ENCODE data around the gene DPEP2NB. TPM values are rescaled to one million over a fixed set of nuclear protein-coding genes. Genes with fewer than 3 reads are reported as not detected.

The DPEP2NB gene
- total RNA-seq, 1 donor from 2014 or later, result not detected

GRCh38 chr16:68040506-68041288 is 25.0 kb upstream of the DPEP2NB start:
- H3K27ac ChIP-seq, result no peak overlapping the region
- no peaks in the 10 kb centered on the region for H3K4me1 ChIP-seq
- no peak overlapping the region for H3K4me3 ChIP-seq
- TF ChIP-seq POLR2A (IDR thresholded peaks at IDR 0.05), result no peak
- TF ChIP-seq POLR2AphosphoS5 (IDR thresholded peaks at IDR 0.05; ENCODE audit: insufficient read depth in 1 of 2, low read depth in 1 of 2), result peak in 1 of 2 donors; percentile 20
- TF ChIP-seq, protein P1, sequence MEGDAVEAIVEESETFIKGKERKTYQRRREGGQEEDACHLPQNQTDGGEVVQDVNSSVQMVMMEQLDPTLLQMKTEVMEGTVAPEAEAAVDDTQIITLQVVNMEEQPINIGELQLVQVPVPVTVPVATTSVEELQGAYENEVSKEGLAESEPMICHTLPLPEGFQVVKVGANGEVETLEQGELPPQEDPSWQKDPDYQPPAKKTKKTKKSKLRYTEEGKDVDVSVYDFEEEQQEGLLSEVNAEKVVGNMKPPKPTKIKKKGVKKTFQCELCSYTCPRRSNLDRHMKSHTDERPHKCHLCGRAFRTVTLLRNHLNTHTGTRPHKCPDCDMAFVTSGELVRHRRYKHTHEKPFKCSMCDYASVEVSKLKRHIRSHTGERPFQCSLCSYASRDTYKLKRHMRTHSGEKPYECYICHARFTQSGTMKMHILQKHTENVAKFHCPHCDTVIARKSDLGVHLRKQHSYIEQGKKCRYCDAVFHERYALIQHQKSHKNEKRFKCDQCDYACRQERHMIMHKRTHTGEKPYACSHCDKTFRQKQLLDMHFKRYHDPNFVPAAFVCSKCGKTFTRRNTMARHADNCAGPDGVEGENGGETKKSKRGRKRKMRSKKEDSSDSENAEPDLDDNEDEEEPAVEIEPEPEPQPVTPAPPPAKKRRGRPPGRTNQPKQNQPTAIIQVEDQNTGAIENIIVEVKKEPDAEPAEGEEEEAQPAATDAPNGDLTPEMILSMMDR (IDR thresholded peaks at IDR 0.05), result peak; percentile 81 to 85 (median 85)
- H3K9me3 ChIP-seq, result no peaks in the 10 kb centered on the region
- no peaks in the 10 kb centered on the region for H3K27me3 ChIP-seq
- no peaks in the 10 kb centered on the region for H3K36me3 ChIP-seq
- no peak for DNase-seq (ENCODE audit: extremely low spot score in 2 of 2)
- intact Hi-C loops (cut with DNase I), result loop anchor here (10.0 kb wide), 1 partner anchor 226 kb away; no protein-coding TSS in a partner anchor

DNA sequence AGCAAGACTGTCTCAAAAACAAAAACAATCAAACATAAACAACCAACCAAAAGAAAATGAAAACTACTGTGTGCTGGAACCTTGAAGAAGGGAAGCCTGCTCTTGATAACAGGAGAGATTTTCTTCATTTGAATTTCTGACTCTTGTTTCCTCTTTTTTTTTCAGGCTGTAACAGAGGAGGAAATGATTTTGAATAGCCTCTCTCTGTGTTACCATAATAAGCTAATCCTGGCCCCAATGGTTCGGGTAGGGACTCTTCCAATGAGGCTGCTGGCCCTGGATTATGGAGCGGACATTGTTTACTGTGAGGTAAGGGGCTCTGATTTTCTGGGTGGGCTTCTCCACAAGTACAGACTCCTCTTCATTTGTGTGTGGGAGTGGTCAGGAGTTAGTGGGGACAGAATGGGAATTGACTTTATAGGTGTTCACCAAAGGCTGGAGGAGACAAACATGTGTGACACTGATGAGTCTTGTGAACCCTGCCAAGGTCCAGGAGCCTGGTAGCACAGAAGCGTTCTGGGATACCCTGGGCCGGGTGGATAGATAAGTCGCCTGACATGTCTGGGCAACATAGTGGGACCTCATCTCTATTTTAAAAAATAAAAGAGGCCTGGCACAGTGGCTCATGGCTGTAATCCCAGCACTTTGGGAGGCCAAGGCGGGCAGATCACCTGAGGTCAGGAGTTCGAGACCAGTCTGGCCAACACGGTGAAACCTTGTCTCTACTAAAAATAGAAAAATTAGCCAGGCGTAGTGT is 22.3 kb upstream of the DPEP2NB start:
- Histone ChIP-seq H3K9me3 (no peaks in the 10 kb centered on the region), H3K36me3 (no peaks in the 10 kb centered on the region), H3K4me1 (no peaks in the 10 kb centered on the region), H3K27ac (no peak overlapping the region), H3K4me3 (no peak overlapping the region), H3K27me3 (no peaks in the 10 kb centered on the region)
- DNase-seq (ENCODE audit: extremely low spot score in 2 of 2), result no peak
- TF ChIP-seq, protein P1 (IDR thresholded peaks at IDR 0.05), result no peak
- TF ChIP-seq POLR2A (IDR thresholded peaks at IDR 0.05), result no peak
- no peak for TF ChIP-seq POLR2AphosphoS5 (IDR thresholded peaks at IDR 0.05; ENCODE audit: insufficient read depth in 1 of 2, low read depth in 1 of 2)
- intact Hi-C loops (cut with DNase I), result no loop called here

DNA sequence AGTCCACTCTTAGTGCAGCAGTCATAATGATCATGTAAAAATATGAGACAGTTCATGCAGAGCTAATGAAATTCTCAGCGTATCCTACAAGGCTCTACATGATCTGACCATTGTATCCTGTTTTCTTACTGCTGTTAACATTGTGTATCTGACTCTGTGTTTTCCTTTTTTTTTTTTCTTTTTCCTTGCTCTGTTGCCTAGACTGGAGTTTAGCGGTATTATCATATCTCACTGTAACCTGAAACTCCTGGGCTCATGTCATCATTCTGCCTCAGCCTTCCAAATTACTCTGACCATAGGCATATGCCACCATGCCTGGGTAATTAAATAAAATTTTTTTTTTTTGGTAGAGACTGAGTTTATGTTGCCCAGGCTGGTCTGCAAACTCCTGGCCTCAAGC is 19.5 kb upstream of the DPEP2NB start:
- intact Hi-C loops (cut with DNase I), result no loop called here
- Histone ChIP-seq H3K4me3 (no peak overlapping the region), H3K36me3 (no peaks in the 10 kb centered on the region), H3K27ac (no peak overlapping the region), H3K4me1 (no peaks in the 10 kb centered on the region), H3K27me3 (no peaks in the 10 kb centered on the region), H3K9me3 (no peaks in the 10 kb centered on the region)
- DNase-seq (ENCODE audit: extremely low spot score in 2 of 2), result no peak
- no peak for TF ChIP-seq POLR2AphosphoS5 (IDR thresholded peaks at IDR 0.05; ENCODE audit: insufficient read depth in 1 of 2, low read depth in 1 of 2)
- TF ChIP-seq, protein P1 (IDR thresholded peaks at IDR 0.05), result no peak
- TF ChIP-seq POLR2A (IDR thresholded peaks at IDR 0.05), result no peak

DNA sequence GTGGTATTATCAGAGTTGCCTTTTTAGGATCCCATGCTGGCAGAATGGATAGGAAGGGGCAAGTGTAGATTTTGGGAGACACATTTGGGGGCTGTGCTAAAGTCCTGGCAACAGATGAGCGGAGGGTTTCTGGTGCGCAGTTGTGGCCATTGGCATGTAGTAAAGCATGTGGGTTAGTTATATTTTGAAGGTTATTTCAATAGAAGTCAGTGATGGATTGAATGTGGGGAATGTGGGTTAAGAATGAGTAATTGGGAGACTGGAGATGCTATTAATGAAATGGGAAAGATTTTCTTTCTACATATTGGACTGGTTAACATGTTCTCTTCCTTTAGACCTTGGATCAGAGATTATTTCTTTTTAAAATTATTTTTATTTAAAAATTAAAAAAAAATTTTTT is 17.4 kb upstream of the DPEP2NB start:
- Histone ChIP-seq H3K4me3 (no peak overlapping the region), H3K27ac (no peak overlapping the region)
- no peak for DNase-seq (ENCODE audit: extremely low spot score in 2 of 2)

More for the DNA sequence above, 17.4 kb upstream of the DPEP2NB start:
- Histone ChIP-seq H3K9me3 (no peaks in the 10 kb centered on the region), H3K4me1 (no peaks in the 10 kb centered on the region), H3K27me3 (no peaks in the 10 kb centered on the region), H3K36me3 (peaks cover 0 to 6% of the 10 kb centered on the region in 2 donors)
- TF ChIP-seq, protein P1 (IDR thresholded peaks at IDR 0.05), result no peak
- no peak for TF ChIP-seq POLR2A (IDR thresholded peaks at IDR 0.05)
- TF ChIP-seq POLR2AphosphoS5 (IDR thresholded peaks at IDR 0.05; ENCODE audit: insufficient read depth in 1 of 2, low read depth in 1 of 2), result no peak
- intact Hi-C loops (cut with DNase I), result no loop called here
